ENCODE results near the gene TEX29.
A peak's percentile ranks its signal among the peaks of the same experiment; 100 is the strongest.

TEX29 gene

GRCh38 chr13:111356795-111357194 is 36.4 kb downstream of the TEX29 start:
- no peak for DNase-seq (ENCODE audit: low spot score)
- in situ Hi-C loops (cut with MboI; ENCODE audit: low sequenced_read_pairs, unreplicated experiment): no loop called here
- no peak for TF ChIP-seq CTCF (IDR thresholded peaks at IDR 0.05; ENCODE audit: borderline replicate concordance, control extremely low read depth, extremely low read depth, insufficient read depth, missing control alignments)

GRCh38 chr13:111359237-111359915 is 38.9 kb downstream of the TEX29 start:
- DNase-seq (ENCODE audit: low spot score): no peak
- in situ Hi-C loops (cut with MboI; ENCODE audit: low sequenced_read_pairs, unreplicated experiment): no loop called here
- no peak for TF ChIP-seq CTCF (IDR thresholded peaks at IDR 0.05; ENCODE audit: borderline replicate concordance, control extremely low read depth, extremely low read depth, insufficient read depth, missing control alignments)

- in situ Hi-C loops (cut with MboI; ENCODE audit: low sequenced_read_pairs, unreplicated experiment): no loop called here
- no peak for DNase-seq (ENCODE audit: low spot score)
- TF ChIP-seq CTCF (IDR thresholded peaks at IDR 0.05; ENCODE audit: borderline replicate concordance, control extremely low read depth, extremely low read depth, insufficient read depth, missing control alignments): no peak
Measured at GRCh38 chr13:111359930-111360329, 39.5 kb downstream of the TEX29 start.

- no peak for DNase-seq (ENCODE audit: low spot score)
- in situ Hi-C loops (cut with MboI; ENCODE audit: low sequenced_read_pairs, unreplicated experiment): no loop called here
- TF ChIP-seq CTCF (IDR thresholded peaks at IDR 0.05; ENCODE audit: borderline replicate concordance, control extremely low read depth, extremely low read depth, insufficient read depth, missing control alignments): no peak
Measured at GRCh38 chr13:111360452-111360851, 40.0 kb downstream of the TEX29 start.

- in situ Hi-C loops (cut with MboI; ENCODE audit: low sequenced_read_pairs, unreplicated experiment): no loop called here
- TF ChIP-seq CTCF (IDR thresholded peaks at IDR 0.05; ENCODE audit: borderline replicate concordance, control extremely low read depth, extremely low read depth, insufficient read depth, missing control alignments): no peak
- peak; percentile 3 for DNase-seq (ENCODE audit: low spot score)
Measured at GRCh38 chr13:111361046-111361872, 40.8 kb downstream of the TEX29 start.

- DNase-seq (ENCODE audit: low spot score): peak; percentile 5
- in situ Hi-C loops (cut with MboI; ENCODE audit: low sequenced_read_pairs, unreplicated experiment): no loop called here
- TF ChIP-seq CTCF (IDR thresholded peaks at IDR 0.05; ENCODE audit: borderline replicate concordance, control extremely low read depth, extremely low read depth, insufficient read depth, missing control alignments): no peak
Measured at GRCh38 chr13:111361873-111362648, 41.6 kb downstream of the TEX29 start.

Data from GM13976 (cell line).